Kidney (tissue), 14 donors: ENCODE results near the gene RFC2. TPM values are rescaled to one million over a fixed set of nuclear protein-coding genes. Genes with fewer than 3 reads are reported as not detected.
A peak's percentile ranks its signal among the peaks of the same experiment; 100 is the strongest.

Experiments
- DNase-seq, 5 donors: peaks; one replicate each; pipeline ENCODE4 v3.0.0-alpha.2; 2013 to 2020
- FAIRE-seq: peaks from 2 replicates; lab custom pipeline; 2012; peaks lifted over from hg19 to GRCh38; lab: Jason Lieb, UNC
- H3K27ac ChIP-seq, 2 donors: one replicate each; pipeline ENCODE4 v1.7.0; 2013; ENCODE audit warnings: low read depth in 2 of 2, low read length in 2 of 2, inconsistent platforms in 1 of 2
- H3K27me3 ChIP-seq: one replicate; pipeline ENCODE4 v1.7.1; 2013; ENCODE audit warnings: low read length, inconsistent platforms; ENCODE audit not compliant: control insufficient read depth, insufficient read depth
- H3K36me3 ChIP-seq, 3 donors: one replicate each; pipeline versions ENCODE4 v1.7.0 to v1.7.1; 2013; ENCODE audit warnings: low read length in 3 of 3, control low read depth in 1 of 3, inconsistent platforms in 1 of 3; ENCODE audit not compliant: insufficient read depth in 3 of 3, control insufficient read depth in 2 of 3
- H3K4me1 ChIP-seq, 3 donors: one replicate each; pipeline versions ENCODE4 v1.7.0 to v1.7.1; 2013; ENCODE audit warnings: low read length in 3 of 3, inconsistent platforms in 1 of 3, low read depth in 1 of 3; ENCODE audit not compliant: control insufficient read depth in 2 of 3, insufficient read depth in 2 of 3
- H3K4me3 ChIP-seq, 3 donors: one replicate each; pipeline versions ENCODE4 v1.7.0 to v1.8.1; 2013; ENCODE audit warnings: low read length in 3 of 3, control low read depth in 1 of 3, inconsistent platforms in 1 of 3
- H3K9ac ChIP-seq, 3 donors: one replicate each; pipeline versions ENCODE4 v1.7.0 to v1.7.1; 2013; ENCODE audit warnings: low read length in 3 of 3, control low read depth in 1 of 3, inconsistent platforms in 1 of 3
- H3K9me3 ChIP-seq, 3 donors: one replicate each; pipeline versions ENCODE4 v1.7.0 to v1.7.1; 2013; ENCODE audit warnings: low read length in 3 of 3, control low read depth in 1 of 3, inconsistent platforms in 1 of 3; ENCODE audit not compliant: control insufficient read depth in 2 of 3, insufficient read depth in 1 of 3
- CTCF ChIP-seq: IDR thresholded peaks from 3 replicates; pipeline ENCODE4 v1.5.1; 2012; ENCODE audit warnings: mild to moderate bottlenecking, moderate library complexity, borderline replicate concordance; ENCODE audit not compliant: insufficient read depth; ENCODE audit errors: extremely low read depth
- intact Hi-C: fragments of 100-400 bp; cut with DNase I; formaldehyde crosslinking; loops from one replicate; pipeline ENCODE4 v1.11.1; 2022
- polyA plus RNA-seq: library from polyadenylated mRNA; stranded (reverse); fragments of 350-450 nt; fragmentation: Illumina TruSeq; extraction: RNeasy Lipid Tissue Mini Kit (QIAGEN cat#74804); gene quantifications from one replicate; pipeline ENCODE4 v1.2.3, GENCODE V29; 2014; ENCODE audit warnings: low read depth, low replicate concordance; ENCODE audit not compliant: insufficient read depth
- total RNA-seq: library from RNA; stranded (reverse); fragmentation: NEBNext Ultra II Directional; extraction: Animal tissue kit (Norgen Biotek cat#: 25700); gene quantifications from one replicate; pipeline ENCODE4 v1.2.1, GENCODE V29; 2021
- donor health status: control.
- donor health status: control.
- donor health status: control.
- donor health status: control.
- donor health status: control.
- donor health status: DM: yes; HTN: yes; CAD: no.
- donor health status: Normal renal cell carcinoma (clear cell type).

RFC2 gene
- total and polyA plus RNA-seq, 2 donors from 2014 or later: 16.2 to 21.1 TPM

GRCh38 chr7:74289018-74289658, 34.9 kb upstream of the RFC2 start, which contains the start of gene CLIP2:
TSS of gene CLIP2 (plus strand) at chr7:74289407. CDS start at chr7:74317547, 28,140 bp downstream.
- intact Hi-C loops: no loop called here
- TF ChIP-seq CTCF: no peak
- Histone ChIP-seq H3K9me3 (no peaks in the 10 kb centered on the region), H3K4me3 (peak within 1 kb of the TSS; percentile 26 to 81 (median 62)), H3K27ac (peak within 1 kb of the TSS; percentile 43 to 89), H3K9ac (peak within 1 kb of the TSS in 2 of 3 donors; percentile 51 to 92), H3K4me1 (peaks cover 0 to 15% (median 0%) of the 10 kb centered on the region in 3 donors), H3K27me3 (no peaks in the 10 kb centered on the region), H3K36me3 (no peaks in the 10 kb centered on the region)
- FAIRE-seq (no peak), DNase-seq (peak; percentile 84 to 92 (median 91))

GRCh38 chr7:74288034-74288881, 34.1 kb upstream of the RFC2 start:
- Histone ChIP-seq H3K36me3 (no peaks in the 10 kb centered on the region), H3K9me3 (no peaks in the 10 kb centered on the region), H3K27me3 (no peaks in the 10 kb centered on the region), H3K9ac (peak overlapping the region in 1 of 3 donors; percentile 92), H3K27ac (peak overlapping the region in 1 of 2 donors; percentile 89), H3K4me3 (peak overlapping the region; percentile 26 to 81 (median 62)), H3K4me1 (peaks cover 0 to 15% (median 0%) of the 10 kb centered on the region in 3 donors)
- no peak for TF ChIP-seq CTCF
- DNase-seq (peak in 2 of 5 donors; percentile 32 to 51), FAIRE-seq (no peak)
- intact Hi-C loops: no loop called here

DNA sequence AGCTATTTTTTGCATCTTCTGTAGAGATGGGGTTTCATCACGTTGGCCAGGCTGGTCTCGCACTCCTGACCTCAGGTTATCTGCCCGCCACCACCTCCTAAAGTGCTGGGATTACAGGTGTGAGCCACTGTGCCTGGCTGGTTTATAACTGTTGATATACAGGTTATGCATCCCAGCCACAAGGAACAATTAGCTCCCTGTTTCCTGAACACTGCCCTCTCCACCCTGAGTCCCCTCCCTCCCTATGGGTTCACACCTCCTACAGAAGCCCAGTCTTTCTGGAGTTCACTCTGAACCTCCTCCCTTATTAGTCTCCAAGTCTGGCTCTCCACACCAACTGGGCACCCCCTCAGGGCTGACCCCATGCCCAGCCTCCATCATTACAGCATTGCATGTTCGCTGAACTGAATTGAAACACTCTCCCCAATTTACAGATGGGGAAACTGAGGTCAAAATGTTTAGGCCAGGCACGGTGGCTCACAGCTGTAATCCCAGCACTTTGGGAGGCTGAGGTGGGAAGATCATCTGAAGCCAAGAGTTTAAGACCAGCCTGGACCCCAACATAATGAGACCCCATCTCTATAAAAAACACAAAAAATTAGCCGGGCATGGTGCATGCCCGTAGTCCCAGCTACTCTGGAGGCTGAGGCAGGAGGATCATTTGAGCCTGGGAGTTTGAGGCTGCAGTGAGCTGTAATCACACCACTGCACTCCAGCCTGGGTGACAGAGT, 33.3 kb upstream of the RFC2 start:
- no peak overlapping the region for H3K27ac ChIP-seq
- H3K27me3 ChIP-seq: no peaks in the 10 kb centered on the region
- H3K36me3 ChIP-seq: no peaks in the 10 kb centered on the region
- intact Hi-C loops: no loop called here
- DNase-seq (no peak), FAIRE-seq (no peak)
- peaks cover 0 to 12% (median 0%) of the 10 kb centered on the region in 3 donors for H3K4me1 ChIP-seq
- TF ChIP-seq CTCF: no peak
- H3K9me3 ChIP-seq: no peaks in the 10 kb centered on the region
- H3K9ac ChIP-seq: no peak overlapping the region
- H3K4me3 ChIP-seq: no peak overlapping the region
